DMS53 (cell line): ENCODE results near the gene DRGX.

Experiments
- DNase-seq: peaks from one replicate; lab custom pipeline; 2025; lab: John Stamatoyannopoulos, UW

The DRGX gene

GRCh38 chr10:49407552-49408137, 11.8 kb upstream of the DRGX start:
- peak; percentile 87 for DNase-seq

- no peak for DNase-seq
Measured at GRCh38 chr10:49407151-49407550, 11.3 kb upstream of the DRGX start.

DNA sequence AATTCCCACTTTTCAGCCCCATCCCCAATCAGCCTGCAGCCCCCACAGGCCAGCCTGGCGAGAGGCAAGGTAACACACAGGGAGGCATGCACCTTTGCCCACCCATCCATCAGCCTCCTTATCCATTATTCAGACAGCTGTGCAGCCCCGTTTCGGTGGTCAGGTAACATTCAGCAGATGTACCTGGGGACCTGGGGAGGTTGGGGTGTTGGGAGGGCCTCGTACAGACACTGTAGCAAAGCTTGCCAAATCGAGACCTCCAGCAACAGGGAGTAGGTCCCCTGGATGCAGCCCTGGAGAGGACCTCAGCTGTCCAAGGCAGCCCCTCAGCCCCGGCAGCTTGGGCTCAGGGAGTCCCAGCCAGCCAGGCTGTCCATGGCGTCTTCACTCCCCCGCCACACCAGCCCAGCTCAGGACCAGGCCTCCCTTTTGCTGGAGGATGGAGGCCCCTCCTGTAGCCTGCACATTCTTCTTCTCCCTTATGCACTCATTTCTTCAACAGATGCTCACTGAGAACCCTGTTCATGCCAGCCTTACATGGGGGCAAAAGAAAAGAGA, 8.5 kb upstream of the DRGX start:
- no peak for DNase-seq

- no peak for DNase-seq
Measured at GRCh38 chr10:49403363-49403762, 7.5 kb upstream of the DRGX start.

- DNase-seq: no peak
Measured at GRCh38 chr10:49400365-49400764, 4.5 kb upstream of the DRGX start.

GRCh38 chr10:49398986-49399385, 3.1 kb upstream of the DRGX start:
- DNase-seq: no peak

DNA sequence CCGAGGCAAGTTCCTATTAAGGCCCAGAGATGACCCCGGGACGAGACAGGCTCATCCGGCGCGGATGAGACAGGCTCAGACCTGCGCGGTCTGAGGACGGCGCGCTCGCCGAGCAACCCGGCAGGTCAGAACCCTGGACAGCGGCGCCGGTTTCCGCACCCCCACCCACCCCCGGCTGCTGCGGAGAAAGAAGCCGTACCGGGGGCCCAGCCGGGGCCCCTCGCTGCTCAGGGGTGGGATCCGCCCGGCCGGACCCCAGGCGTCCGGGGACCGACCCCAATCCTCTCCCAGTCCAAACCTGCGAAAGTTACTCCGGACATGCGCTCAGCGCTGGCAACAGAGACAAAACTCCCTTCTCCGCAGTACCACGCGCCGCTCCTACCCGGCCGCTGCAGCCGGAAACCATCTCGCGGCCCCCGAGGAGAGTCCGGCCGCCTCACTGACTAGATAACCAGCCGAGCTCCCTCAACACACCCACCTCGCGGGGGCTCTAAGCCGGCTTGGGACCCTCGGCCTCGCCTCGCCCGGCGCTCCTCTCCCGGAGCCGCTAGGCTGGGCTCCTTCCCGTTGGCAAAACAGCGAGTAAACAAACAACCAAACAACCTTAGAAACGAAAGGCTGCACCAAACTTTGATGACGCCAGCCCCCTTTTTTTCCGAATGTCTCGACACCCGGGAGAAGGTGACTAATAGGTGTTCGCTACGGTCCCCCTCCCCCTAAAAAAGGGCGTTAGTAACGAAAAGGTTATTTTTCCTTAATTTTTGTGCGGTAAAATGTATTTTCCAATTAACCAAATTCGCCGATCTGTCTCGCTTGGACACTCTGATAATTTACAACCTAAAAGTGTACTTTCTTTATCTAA, 2.3 kb upstream of the DRGX start:
- DNase-seq: peak; percentile 79

DNA sequence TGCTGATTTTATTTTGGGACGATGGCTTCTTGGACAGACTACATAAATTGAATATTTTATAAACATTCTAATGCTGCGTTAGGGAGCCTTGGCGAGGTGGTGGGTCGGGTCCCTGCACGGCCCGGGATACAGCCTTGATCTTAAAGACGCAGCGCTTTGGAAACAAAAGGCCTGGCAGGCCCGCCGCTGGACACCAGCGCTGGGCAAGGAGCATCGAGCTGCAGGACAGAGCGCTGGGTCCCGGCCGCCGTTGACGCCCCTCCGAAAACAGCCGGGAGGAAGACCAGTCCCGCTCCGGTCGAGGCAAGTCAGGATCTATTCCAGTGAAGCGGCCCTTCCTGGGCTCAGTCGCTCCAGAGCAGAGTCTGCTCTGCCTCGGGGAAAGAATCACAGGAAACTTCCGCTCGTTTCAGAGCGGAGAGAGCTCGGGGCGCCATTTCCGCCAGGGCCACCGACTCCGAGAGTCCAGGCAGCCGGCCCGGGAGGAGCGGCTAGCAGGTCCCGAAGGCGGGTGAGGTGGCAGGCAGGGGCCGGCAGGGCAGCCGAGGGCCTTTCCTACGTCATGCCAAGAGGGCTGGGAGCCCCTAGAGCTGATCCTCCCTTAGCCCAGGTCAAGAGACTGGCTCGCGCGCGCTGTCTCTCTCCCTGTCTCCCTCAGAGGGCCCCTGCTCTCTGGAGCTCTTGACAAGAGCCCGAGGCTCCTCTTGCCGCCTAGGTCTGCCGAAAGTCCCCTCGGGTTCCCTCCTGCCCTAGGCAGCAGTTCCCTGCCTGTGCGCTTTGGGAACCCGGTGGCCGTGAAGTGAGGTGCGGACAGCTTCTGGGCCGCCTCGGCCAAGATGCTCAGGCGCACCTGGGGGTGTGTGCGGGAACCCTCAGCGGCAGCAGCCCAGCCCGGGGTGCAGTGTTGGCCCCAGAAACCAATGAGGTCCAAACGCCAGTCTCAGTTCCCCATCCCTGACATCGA, 1.4 kb upstream of the DRGX start:
- peak; percentile 80 for DNase-seq

GRCh38 chr10:49396666-49396999, 744 bp upstream of the DRGX start:
- DNase-seq: no peak

DNA sequence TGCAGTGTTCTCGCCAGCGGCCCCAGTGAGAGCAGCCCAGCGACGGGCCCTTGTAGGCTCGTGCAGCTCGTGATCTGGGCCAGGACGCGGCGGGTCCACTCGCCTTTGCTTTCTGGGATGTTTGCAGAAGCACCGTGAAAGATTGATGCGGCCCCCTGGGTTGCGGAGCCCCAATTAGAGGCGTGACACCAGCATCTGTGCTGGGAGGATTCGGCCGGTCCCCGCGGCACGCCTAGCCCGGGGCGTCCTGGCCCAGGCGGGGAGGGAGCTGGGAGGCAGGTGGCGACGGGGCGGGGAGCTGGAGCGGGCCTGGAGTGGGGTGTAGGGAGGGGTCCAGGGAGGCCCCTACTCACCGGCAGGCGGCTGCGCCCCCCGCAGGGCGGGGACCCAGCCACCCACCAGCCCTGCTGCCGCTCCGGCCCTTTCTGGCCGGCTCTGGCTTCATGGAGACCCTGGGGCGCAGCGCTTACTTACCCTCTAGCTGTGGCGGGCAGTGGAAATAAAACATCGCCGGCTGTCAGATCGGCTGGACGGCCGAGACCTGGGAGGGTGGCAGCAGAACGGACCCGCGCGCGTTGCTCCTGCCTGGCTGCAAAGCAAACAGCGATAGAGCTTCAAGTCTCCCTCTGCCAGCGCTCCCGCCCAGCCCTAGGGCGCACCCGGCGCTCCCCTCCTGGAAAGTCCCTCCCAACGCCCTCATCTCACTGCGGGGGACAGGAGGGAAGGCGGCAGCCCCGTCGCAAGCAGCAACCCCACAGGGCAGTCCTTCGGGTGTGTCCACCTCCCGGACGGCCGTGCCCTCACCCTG, 752 bp downstream of the DRGX start:
- peak; percentile 69 for DNase-seq

GRCh38 chr10:49393757-49394156, 2.1 kb downstream of the DRGX start:
- peak; percentile 18 for DNase-seq

DNA sequence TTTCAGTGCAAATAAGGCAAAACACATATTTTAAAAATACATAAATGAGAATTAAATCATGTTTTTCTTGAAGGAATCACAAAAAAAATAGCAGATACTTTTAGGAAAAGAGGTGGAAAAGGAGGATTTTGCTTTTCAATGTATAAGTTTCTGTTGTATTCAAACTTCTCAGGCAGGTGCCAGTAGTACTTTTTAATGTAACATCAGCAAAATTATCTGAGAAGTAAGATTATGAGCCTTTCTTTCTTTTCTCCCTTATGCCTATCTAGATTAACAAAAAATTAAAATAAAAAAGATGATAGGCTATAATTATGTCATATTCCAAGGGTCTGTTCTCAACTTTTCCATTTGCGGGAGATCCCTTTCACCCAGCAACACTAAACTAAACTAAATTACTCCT, 2.6 kb downstream of the DRGX start:
- DNase-seq: no peak

DNA sequence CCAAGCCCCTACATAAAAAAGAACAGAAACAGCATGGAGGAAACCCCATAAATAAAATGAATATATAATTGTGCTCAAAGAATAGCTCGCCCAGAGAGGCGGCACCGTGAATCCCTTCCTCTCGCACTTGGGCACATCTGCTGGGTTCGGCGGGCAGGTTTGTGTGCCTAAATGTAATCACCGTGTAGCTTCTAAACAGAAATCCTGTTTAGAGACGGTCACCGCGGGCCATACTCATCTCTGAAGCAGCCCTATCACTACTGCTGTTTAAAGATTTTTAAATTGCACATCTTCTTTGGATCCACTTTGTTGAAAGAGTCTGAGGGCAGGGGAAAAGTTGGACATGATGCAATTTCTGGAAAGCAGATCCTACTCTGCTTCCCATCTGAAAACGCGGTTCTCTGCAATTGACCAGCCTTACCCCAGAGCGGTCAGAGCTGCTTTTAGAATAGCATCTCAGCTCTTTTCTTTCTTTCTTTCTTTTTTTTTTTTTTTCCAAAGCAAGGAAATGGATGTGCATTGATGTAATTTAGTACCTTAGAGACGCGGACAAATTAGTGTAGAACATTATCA, 6.4 kb downstream of the DRGX start:
- DNase-seq: no peak

- DNase-seq: no peak
Measured at GRCh38 chr10:49388161-49388560, 7.7 kb downstream of the DRGX start.

GRCh38 chr10:49387071-49387470, 8.8 kb downstream of the DRGX start:
- DNase-seq: no peak

- no peak for DNase-seq
Measured at GRCh38 chr10:49385939-49386922, 9.7 kb downstream of the DRGX start.

- no peak for DNase-seq
Measured at GRCh38 chr10:49384268-49384953, 11.5 kb downstream of the DRGX start.

GRCh38 chr10:49383853-49384252, 12.0 kb downstream of the DRGX start:
- no peak for DNase-seq

DNA sequence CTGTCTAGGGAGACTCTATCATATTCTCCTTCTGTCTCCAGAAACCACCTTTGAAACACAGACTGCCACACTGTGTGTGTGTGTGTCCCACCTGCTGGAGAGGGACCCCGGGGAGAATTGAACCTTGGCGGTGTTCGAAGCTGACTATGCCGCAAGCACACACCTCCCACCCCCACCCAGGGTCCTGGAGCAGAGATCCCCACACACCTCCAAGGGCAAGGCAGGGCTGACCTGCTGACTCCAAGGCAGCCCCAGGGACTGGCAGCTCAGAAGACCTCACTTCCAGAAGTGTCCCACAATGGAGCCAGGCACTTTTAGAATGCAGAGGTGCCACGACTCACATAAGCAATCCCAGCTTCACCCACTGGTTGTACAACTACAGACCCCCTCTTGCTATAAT, 13.1 kb downstream of the DRGX start:
- no peak for DNase-seq
